Measurements from ENCODE around the gene ZNF77. TPM values are rescaled to one million over a fixed set of nuclear protein-coding genes. Genes with fewer than 3 reads are reported as not detected.

ZNF77 gene
- total and polyA plus RNA-seq, 8 donors = 1.3 to 3.4 (median 2.0) TPM

- Histone ChIP-seq H3K36me3 (no peaks in the 10 kb centered on the region), H3K4me3 (no peak overlapping the region), H3K27ac (no peak overlapping the region), H3K27me3 (no peaks in the 10 kb centered on the region), H3K9me3 (no peaks in the 10 kb centered on the region), H3K4me1 (no peaks in the 10 kb centered on the region)
- DNase-seq (no peak), ATAC-seq (no peak), FAIRE-seq (no peak)
- intact Hi-C loops (cut with DNase I) = loop anchor here in 2 of 3 donors (10.0 kb wide), 2 partner anchors 269 to 279 kb away; no protein-coding TSS in a partner anchor
- 66 to 85% methylated on average over 17 of the region's 17 CpGs for WGBS, 2 donors
- no peak for TF ChIP-seq CTCF (IDR thresholded peaks at IDR 0.05)
These were observed 59.0 kb downstream of the ZNF77 start for GRCh38 chr19:2885736-2886135.

DNA sequence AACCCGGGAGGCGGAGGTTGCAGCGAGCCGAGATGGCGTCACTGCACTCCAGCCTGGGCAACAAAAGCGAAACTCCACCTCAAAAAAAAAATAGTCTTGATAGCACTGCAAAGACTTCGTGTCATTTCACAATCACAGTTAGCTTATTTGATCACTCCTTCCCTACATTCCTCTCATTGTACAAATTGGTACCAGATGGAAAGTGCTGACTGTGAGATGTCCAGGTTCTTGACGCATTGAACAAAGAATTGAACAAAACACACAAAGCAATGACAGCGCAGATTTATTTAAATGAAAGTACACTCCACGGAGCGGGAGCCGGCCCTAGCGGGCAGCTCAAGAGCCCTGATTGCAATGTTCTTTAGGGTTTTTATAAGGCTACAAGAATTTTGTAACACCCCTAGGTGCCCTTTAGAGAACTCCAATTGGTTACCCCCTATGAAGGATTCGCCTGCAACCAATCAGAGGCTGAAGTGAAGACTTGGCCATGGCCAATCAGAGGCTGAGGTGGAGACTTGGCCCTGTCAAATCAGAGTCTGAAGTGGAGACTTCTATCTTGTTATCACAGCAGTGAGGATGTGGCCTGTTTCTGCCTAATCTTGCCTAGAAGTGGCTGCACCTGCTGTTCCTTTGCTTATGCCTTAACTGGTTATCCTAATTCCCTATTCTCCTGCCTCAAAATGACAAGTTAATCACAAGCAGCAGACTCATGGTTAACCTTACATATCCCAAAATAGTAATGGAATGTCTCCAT is 60.9 kb downstream of the ZNF77 start:
- 81 to 84% methylated on average over 14 of the region's 14 CpGs for WGBS, 2 donors
- TF ChIP-seq CTCF (IDR thresholded peaks at IDR 0.05) = no peak
- Histone ChIP-seq H3K9me3 (no peaks in the 10 kb centered on the region), H3K4me3 (no peak overlapping the region), H3K36me3 (no peaks in the 10 kb centered on the region), H3K27me3 (no peaks in the 10 kb centered on the region), H3K27ac (no peak overlapping the region), H3K4me1 (no peaks in the 10 kb centered on the region)
- DNase-seq (no peak), FAIRE-seq (no peak), ATAC-seq (no peak)
- intact Hi-C loops (cut with DNase I) = loop anchor here in 2 of 3 donors (10.0 kb wide), 2 partner anchors 271 to 281 kb away; no protein-coding TSS in a partner anchor

Other genes with a start within 250 kb of the ZNF77 start
- gene GNG7, start 242.3 kb downstream of the ZNF77 start, total RNA-seq = 1 to 10 TPM; 4.0 to 8.8 (median 5.9) TPM
- gene GNG7, start 242.3 kb downstream of the ZNF77 start, polyA plus RNA-seq = 1 to 10 TPM; 5.6 to 7.7 TPM
- 10 to 100 TPM in 1 of 6 donors, 1 to 10 TPM in 5; 2.7 to 16.3 (median 4.5) TPM for gene DIRAS1, start 223.6 kb downstream of the ZNF77 start, total RNA-seq
- 1 to 10 TPM; 2.4 to 2.8 TPM for gene DIRAS1, start 223.6 kb downstream of the ZNF77 start, polyA plus RNA-seq
- gene SLC39A3, start 205.0 kb downstream of the ZNF77 start, total RNA-seq = 10 to 100 TPM in 5 of 6 donors, 1 to 10 TPM in 1; 8.7 to 15.2 (median 11.9) TPM
- 10 to 100 TPM; 15.9 to 25.6 TPM for gene SLC39A3, start 205.0 kb downstream of the ZNF77 start, polyA plus RNA-seq
- gene SGTA, start 161.7 kb downstream of the ZNF77 start, total RNA-seq = 10 to 100 TPM; 19.4 to 31.5 (median 23.5) TPM
- gene SGTA, start 161.7 kb downstream of the ZNF77 start, polyA plus RNA-seq = 10 to 100 TPM; 42.7 to 49.6 TPM
- gene THOP1, start 159.5 kb downstream of the ZNF77 start, total RNA-seq = 10 to 100 TPM; 11.6 to 21.3 (median 18.6) TPM
- gene THOP1, start 159.5 kb downstream of the ZNF77 start, polyA plus RNA-seq = 100 to 1,000 TPM in 1 of 2 donors, 10 to 100 TPM in 1; 79.6 to 124 TPM
- gene ZNF554, start 125.1 kb downstream of the ZNF77 start, total RNA-seq = 1 to 10 TPM; 2.6 to 4.2 (median 3.4) TPM
- gene ZNF554, start 125.1 kb downstream of the ZNF77 start, polyA plus RNA-seq = 1 to 10 TPM; 5.2 TPM
- gene ZNF555, start 103.5 kb downstream of the ZNF77 start, total RNA-seq = 1 to 10 TPM; 3.0 to 6.0 (median 3.8) TPM
- 1 to 10 TPM in 1 of 2 donors, under 1 TPM in 1; 0.68 to 2.1 TPM for gene ZNF555, start 103.5 kb downstream of the ZNF77 start, polyA plus RNA-seq
- gene ZNF556, start 77.6 kb downstream of the ZNF77 start, total RNA-seq = under 1 TPM in 2 of 6 donors, not detected in 4; 0.19 to 0.91 TPM
- gene ZNF556, start 77.6 kb downstream of the ZNF77 start, polyA plus RNA-seq = not detected
- 1 to 10 TPM; 1.6 to 3.0 (median 2.0) TPM for gene ZNF57, start 44.0 kb downstream of the ZNF77 start, total RNA-seq
- gene ZNF57, start 44.0 kb downstream of the ZNF77 start, polyA plus RNA-seq = 1 to 10 TPM; 2.1 to 2.4 TPM
- gene TLE6, start 32.6 kb upstream of the ZNF77 start, total RNA-seq = 1 to 10 TPM in 4 of 6 donors, under 1 TPM in 2; 0.97 to 1.6 (median 1.1) TPM
- gene TLE6, start 32.6 kb upstream of the ZNF77 start, polyA plus RNA-seq = 1 to 10 TPM; 6.7 to 8.5 TPM
- gene TLE2, start 84.3 kb upstream of the ZNF77 start, total RNA-seq = 10 to 100 TPM; 16.4 to 38.0 (median 21.8) TPM
- 10 to 100 TPM; 72.6 to 81.9 TPM for gene TLE2, start 84.3 kb upstream of the ZNF77 start, polyA plus RNA-seq
- 100 to 1,000 TPM; 165 to 250 (median 204) TPM for gene TLE5, start 117.5 kb upstream of the ZNF77 start, total RNA-seq
- gene TLE5, start 117.5 kb upstream of the ZNF77 start, polyA plus RNA-seq = 100 to 1,000 TPM; 539 to 573 TPM
- 10 to 100 TPM; 17.4 to 28.0 (median 23.6) TPM for gene GNA11, start 149.4 kb upstream of the ZNF77 start, total RNA-seq
- gene GNA11, start 149.4 kb upstream of the ZNF77 start, polyA plus RNA-seq = 10 to 100 TPM; 25.6 to 28.4 TPM
- gene GNA15, start 191.1 kb upstream of the ZNF77 start, total RNA-seq = 1 to 10 TPM in 3 of 6 donors, under 1 TPM in 3; 0.19 to 3.0 (median 0.83) TPM
- 1 to 10 TPM; 1.3 to 2.4 TPM for gene GNA15, start 191.1 kb upstream of the ZNF77 start, polyA plus RNA-seq
- gene S1PR4, start 233.8 kb upstream of the ZNF77 start, total RNA-seq = 1 to 10 TPM in 1 of 6 donors, under 1 TPM in 3, not detected in 2; 0.67 to 1.1 (median 0.90) TPM
- 1 to 10 TPM in 1 of 2 donors, under 1 TPM in 1; 0.23 to 1.1 TPM for gene S1PR4, start 233.8 kb upstream of the ZNF77 start, polyA plus RNA-seq
- 10 to 100 TPM; 34.0 to 68.1 (median 42.3) TPM for gene NCLN, start 241.0 kb upstream of the ZNF77 start, total RNA-seq
- 10 to 100 TPM; 63.1 to 66.8 TPM for gene NCLN, start 241.0 kb upstream of the ZNF77 start, polyA plus RNA-seq